ENCODE measurements around the gene HYOU1. TPM values are rescaled to one million over a fixed set of nuclear protein-coding genes. Genes with fewer than 3 reads are reported as not detected.

Gene HYOU1
- total RNA-seq, 1 experiment from 2014 or later: 228 TPM

GRCh38 chr11:119019996-119020395 lies 37.0 kb downstream of the HYOU1 start:
- peaks cover 2% of the 10 kb centered on the region for H3K79me1 ChIP-seq (ENCODE audit: insufficient read depth, low read depth, low read length, poor library complexity, severe bottlenecking)
- Mint-ChIP-seq H3K36me3 (ENCODE audit: insufficient read depth in 1 of 3, low read depth in 3 of 3) (peaks cover 49 to 77% (median 77%) of the 10 kb centered on the region in 3 experiments), H3K27me3 (ENCODE audit: low read depth) (no peaks in the 10 kb centered on the region; the same call in 1 of the 2 replicates), H3K27ac (peak overlapping the region in 2 of 3 experiments; percentile 35 to 36; a peak in 3 of 7 replicates), H3K4me1 (peaks cover 12 to 25% of the 10 kb centered on the region in 2 experiments), H3K4me3 (peak overlapping the region; percentile 97 to 99), H3K9me3 (no peaks in the 10 kb centered on the region)
- no peak overlapping the region for H3K14ac ChIP-seq (ENCODE audit: insufficient read depth, low read length)
- no peak overlapping the region for H2BK12ac ChIP-seq (ENCODE audit: insufficient read length, low read depth, low read length)
- H4K5ac ChIP-seq (ENCODE audit: insufficient read length, low read depth, low read length): no peak overlapping the region
- TF ChIP-seq CTCF (conservative IDR thresholded peaks at IDR 0.05): no peak
- H3K23me2 ChIP-seq (ENCODE audit: insufficient read length, low read depth, low read length, poor library complexity, severe bottlenecking): peaks cover 10% of the 10 kb centered on the region
- no peaks in the 10 kb centered on the region for H3K4me1 ChIP-seq (ENCODE audit: insufficient read depth, low read length)
- H4K91ac ChIP-seq (ENCODE audit: insufficient read length, low read depth, low read length): no peak overlapping the region
- H3K9me3 ChIP-seq (ENCODE audit: control insufficient read depth, low read depth, low read length): no peaks in the 10 kb centered on the region
- H3K27me3 ChIP-seq (ENCODE audit: insufficient read depth, low read length): no peaks in the 10 kb centered on the region
- no peak overlapping the region for H4K8ac ChIP-seq (replicated peaks; ENCODE audit: insufficient read length, low read depth, low read length)
- DNase-seq: no peak
- H3K79me2 ChIP-seq (ENCODE audit: insufficient read depth, low read length): peaks cover 15% of the 10 kb centered on the region; the same call in 1 of the 2 replicates
- no peak overlapping the region for H2BK120ac ChIP-seq (ENCODE audit: low read depth, low read length, poor library complexity, severe bottlenecking)
- H3K56ac ChIP-seq (ENCODE audit: insufficient read length, low read depth, low read length): no peak overlapping the region
- H3K4ac ChIP-seq (ENCODE audit: low read depth, low read length): no peak overlapping the region
- WGBS (ENCODE audit: extremely low coverage, insufficient read length, low lambda C conversion rate): no CpG with 5 or more reads among the region's 2 CpGs
- H2BK15ac ChIP-seq (ENCODE audit: low read depth, low read length): no peak overlapping the region
- H2AK5ac ChIP-seq (ENCODE audit: insufficient read length, low read length): no peak overlapping the region
- no peak overlapping the region for H2AFZ ChIP-seq (ENCODE audit: low read length)
- H3K18ac ChIP-seq (ENCODE audit: insufficient read length, low read depth, low read length): no peak overlapping the region
- H3K4me2 ChIP-seq (ENCODE audit: insufficient read depth, insufficient read length, low read length): peak overlapping the region; percentile 25
- no peak overlapping the region for H3K23ac ChIP-seq (ENCODE audit: insufficient read length, low read depth, low read length)
- no peak overlapping the region for H2BK5ac ChIP-seq (ENCODE audit: insufficient read length, low read length)
- H3K27ac ChIP-seq (ENCODE audit: insufficient read length, low read depth, low read length): no peak overlapping the region
- no peaks in the 10 kb centered on the region for H4K20me1 ChIP-seq (ENCODE audit: control insufficient read depth, insufficient read depth, insufficient read length)
- no peak overlapping the region for H2BK20ac ChIP-seq (ENCODE audit: low read depth, low read length, poor library complexity, severe bottlenecking)
- H3K9ac ChIP-seq (ENCODE audit: extremely low read depth, insufficient read length, low read length): no peak overlapping the region
- no peak overlapping the region for H3T11ph ChIP-seq (ENCODE audit: low read length)

Measured in H9 (cell line).